ENCODE measurements around the gene ZNF555.

- TF ChIP-seq CTCF (IDR thresholded peaks at IDR 0.05): no peak
- no peak for TF ChIP-seq POLR2A (IDR thresholded peaks at IDR 0.05)
Observed at GRCh38 chr19:2852598-2852997, 11.3 kb downstream of the ZNF555 start.
